Neural crest cell (in vitro differentiated cells): ENCODE results near the gene FANCC. TPM values are rescaled to one million over a fixed set of nuclear protein-coding genes. Genes with fewer than 3 reads are reported as not detected.
A peak's percentile ranks its signal among the peaks of the same experiment; 100 is the strongest.

Experiments used
- DNase-seq: peaks from one replicate; pipeline ENCODE4 v3.0.0; 2021; ENCODE audit warnings: low read depth, mixed read lengths, low spot score
- H3K27ac Mint-ChIP-seq: one replicate; pipeline ENCODE4 v1.8.0; 2021; ENCODE audit warnings: mild to moderate bottlenecking, mixed read lengths; ENCODE audit not compliant: unreplicated experiment
- H3K27me3 Mint-ChIP-seq: 2 replicates; pipeline ENCODE4 v1.8.0; 2021; ENCODE audit warnings: low read depth, mild to moderate bottlenecking, mixed read lengths
- H3K36me3 Mint-ChIP-seq: 2 replicates; pipeline ENCODE4 v1.8.0; 2021; ENCODE audit warnings: low read depth, mild to moderate bottlenecking, mixed read lengths
- H3K4me1 Mint-ChIP-seq: 2 replicates; pipeline ENCODE4 v1.8.0; 2021; ENCODE audit warnings: mixed read lengths
- H3K4me3 Mint-ChIP-seq: one replicate; pipeline ENCODE4 v1.8.0; 2021; ENCODE audit warnings: mild to moderate bottlenecking, mixed read lengths
- H3K9me3 Mint-ChIP-seq: 2 replicates; pipeline ENCODE4 v1.8.0; 2021; ENCODE audit warnings: mixed read lengths
- CTCF ChIP-seq: fragments of 200-600 bp; sonication (generic); conservative IDR thresholded peaks from 2 replicates; pipeline ENCODE4 v1.5.0; 2021; ENCODE audit warnings: antibody characterized with exemption, mild to moderate bottlenecking
- total RNA-seq: library from RNA; stranded (reverse); gene quantifications from 2 replicates; pipeline ENCODE4 v1.2.1, GENCODE V29; 2021

Gene FANCC
- total RNA-seq, 1 donor from 2014 or later: 24.6 TPM

GRCh38 chr9:95124582-95125367 is 192.7 kb downstream of the FANCC start:
- Mint-ChIP-seq H3K4me3 (no peak overlapping the region), H3K27ac (no peak overlapping the region), H3K36me3 (no peaks in the 10 kb centered on the region), H3K4me1 (peaks cover 16% of the 10 kb centered on the region), H3K9me3 (no peaks in the 10 kb centered on the region), H3K27me3 (no peaks in the 10 kb centered on the region)
- peak; percentile 40 for TF ChIP-seq CTCF
- no peak for DNase-seq

- H3K27ac Mint-ChIP-seq: no peak overlapping the region
- no peaks in the 10 kb centered on the region for H3K36me3 Mint-ChIP-seq
- H3K4me3 Mint-ChIP-seq: no peak overlapping the region
- no peaks in the 10 kb centered on the region for H3K27me3 Mint-ChIP-seq
- H3K9me3 Mint-ChIP-seq: no peaks in the 10 kb centered on the region
- no peak for DNase-seq
- no peaks in the 10 kb centered on the region for H3K4me1 Mint-ChIP-seq
- TF ChIP-seq CTCF: no peak
Measured at GRCh38 chr9:95120781-95121370, 196.6 kb downstream of the FANCC start.

- TF ChIP-seq CTCF: no peak
- H3K9me3 Mint-ChIP-seq: no peaks in the 10 kb centered on the region
- no peak overlapping the region for H3K27ac Mint-ChIP-seq
- no peaks in the 10 kb centered on the region for H3K36me3 Mint-ChIP-seq
- H3K4me3 Mint-ChIP-seq: no peak overlapping the region
- H3K4me1 Mint-ChIP-seq: no peaks in the 10 kb centered on the region
- H3K27me3 Mint-ChIP-seq: no peaks in the 10 kb centered on the region
- no peak for DNase-seq
Measured at GRCh38 chr9:95118596-95118995, 198.9 kb downstream of the FANCC start.

GRCh38 chr9:95116808-95117204 is 200.7 kb downstream of the FANCC start:
- no peaks in the 10 kb centered on the region for H3K9me3 Mint-ChIP-seq

More at GRCh38 chr9:95116808-95117204, 200.7 kb downstream of the FANCC start:
- Mint-ChIP-seq H3K27ac (no peak overlapping the region), H3K27me3 (no peaks in the 10 kb centered on the region), H3K4me1 (no peaks in the 10 kb centered on the region), H3K4me3 (no peak overlapping the region), H3K36me3 (no peaks in the 10 kb centered on the region)
- TF ChIP-seq CTCF: no peak
- DNase-seq: no peak
